Karpas-422 (cell line): ENCODE results near the gene CCDC92B. TPM values are rescaled to one million over a fixed set of nuclear protein-coding genes. Genes with fewer than 3 reads are reported as not detected.

Experiments
- DNase-seq: peaks from one replicate; pipeline ENCODE4 v3.0.0-alpha.2; 2015
- H2AFZ ChIP-seq: fragments of 200-600 bp; sonication (generic); 2 replicates; pipeline ENCODE4 v1.6.1; 2014; ENCODE audit warnings: antibody characterized with exemption, low read length, mixed read lengths
- H3K27ac ChIP-seq: fragments of 200-600 bp; sonication (generic); 2 replicates; pipeline ENCODE4 v1.5.1; 2014; ENCODE audit warnings: mild to moderate bottlenecking, low read length, moderate library complexity
- H3K27me3 ChIP-seq: fragments of 200-600 bp; sonication (generic); 2 replicates; pipeline ENCODE4 v1.6.1; 2014; ENCODE audit warnings: low read length, mixed read lengths
- H3K36me3 ChIP-seq: fragments of 200-600 bp; sonication (generic); 2 replicates; pipeline ENCODE4 v1.6.1; 2014; ENCODE audit warnings: low read length, mixed read lengths; ENCODE audit not compliant: insufficient read depth
- H3K4me1 ChIP-seq: fragments of 200-600 bp; sonication (generic); 2 replicates; pipeline ENCODE4 v1.6.1; 2014; ENCODE audit warnings: mild to moderate bottlenecking, low read length, mixed read lengths
- H3K4me2 ChIP-seq: fragments of 200-600 bp; sonication (generic); 2 replicates; pipeline ENCODE4 v1.6.1; 2014; ENCODE audit warnings: low read length, low read depth, mild to moderate bottlenecking; ENCODE audit not compliant: poor library complexity, severe bottlenecking
- H3K4me3 ChIP-seq: fragments of 200-600 bp; sonication (generic); 2 replicates; pipeline ENCODE4 v1.5.1; 2014; ENCODE audit warnings: mild to moderate bottlenecking, antibody characterized with exemption, low read length, mixed read lengths
- H3K79me2 ChIP-seq: fragments of 200-600 bp; sonication (generic); 2 replicates; pipeline ENCODE4 v1.6.1; 2014; ENCODE audit warnings: mild to moderate bottlenecking, low read length, mixed read lengths
- H3K9ac ChIP-seq: fragments of 200-600 bp; sonication (generic); 2 replicates; pipeline ENCODE4 v1.6.0; 2014; ENCODE audit warnings: low read length
- H3K9me2 ChIP-seq: fragments of 200-600 bp; sonication (generic), shearing (Covaris generic); replicated peaks from 2 replicates; pipeline ENCODE4 v1.6.0; 2014; ENCODE audit warnings: mild to moderate bottlenecking, low read length, moderate library complexity; ENCODE audit not compliant: insufficient read depth
- H3K9me3 ChIP-seq: fragments of 300-700, 200-600 bp; sonication (generic); 2 replicates; pipeline ENCODE4 v1.6.1; 2014; ENCODE audit warnings: low read length, mixed read lengths
- H4K20me1 ChIP-seq: fragments of 200-600 bp; sonication (generic); 2 replicates; pipeline ENCODE4 v1.6.1; 2014; ENCODE audit warnings: mild to moderate bottlenecking, antibody characterized with exemption, low read length, low read depth; ENCODE audit not compliant: insufficient read depth
- total RNA-seq: library from RNA; depleted of rRNA; stranded (reverse); fragments of >200 nt; shearing (Covaris generic); gene quantifications from 2 replicates; pipeline ENCODE4 v1.2.3, GENCODE V29; 2014; ENCODE audit warnings: low replicate concordance

The CCDC92B gene
- total RNA-seq, 1 experiment from 2014 or later: not detected

DNA sequence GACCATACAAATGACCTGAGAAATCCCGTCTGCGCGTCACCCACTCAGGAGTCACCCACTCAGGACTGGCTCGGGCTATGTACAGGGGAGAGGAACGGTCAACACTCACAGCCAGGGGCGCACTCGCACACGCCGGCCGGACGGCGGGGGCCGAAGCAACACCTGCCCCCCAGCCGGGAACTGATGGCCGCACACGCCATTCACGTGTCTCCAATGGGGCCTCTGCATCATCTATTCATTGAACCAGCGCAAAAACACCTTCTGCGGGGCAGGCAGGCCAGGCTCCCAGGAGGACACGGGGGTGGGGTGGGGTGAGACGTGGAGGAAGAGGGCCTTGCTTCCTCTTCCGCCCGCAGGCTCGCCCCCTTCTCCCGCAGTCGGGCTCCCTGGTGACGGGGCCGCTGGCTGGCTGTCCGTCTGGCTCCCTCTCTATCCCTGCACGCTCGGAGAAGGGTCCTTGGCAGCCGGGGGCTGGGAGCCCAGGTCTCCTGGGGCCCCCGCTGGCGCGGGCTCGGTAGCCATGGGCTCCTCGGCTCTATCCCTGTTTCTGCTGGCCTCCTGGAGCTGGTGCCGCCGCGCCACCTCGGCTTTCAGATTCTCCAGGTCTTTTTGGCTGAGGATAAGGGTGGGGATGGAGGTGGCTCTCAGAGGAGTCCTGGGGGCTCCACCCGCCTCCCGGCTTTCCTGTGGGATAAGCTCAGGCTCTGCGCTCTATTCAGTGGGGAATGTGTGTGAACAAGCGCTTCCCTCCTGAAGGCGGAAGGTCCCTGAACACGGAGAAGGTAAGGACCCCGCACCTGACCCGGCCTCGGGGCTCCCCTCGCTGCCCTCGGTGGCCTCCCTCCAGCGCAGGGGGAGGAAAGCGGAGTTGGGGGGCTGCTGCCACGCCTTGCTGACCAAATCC is 59.0 kb downstream of the CCDC92B start:
- no peak for DNase-seq

DNA sequence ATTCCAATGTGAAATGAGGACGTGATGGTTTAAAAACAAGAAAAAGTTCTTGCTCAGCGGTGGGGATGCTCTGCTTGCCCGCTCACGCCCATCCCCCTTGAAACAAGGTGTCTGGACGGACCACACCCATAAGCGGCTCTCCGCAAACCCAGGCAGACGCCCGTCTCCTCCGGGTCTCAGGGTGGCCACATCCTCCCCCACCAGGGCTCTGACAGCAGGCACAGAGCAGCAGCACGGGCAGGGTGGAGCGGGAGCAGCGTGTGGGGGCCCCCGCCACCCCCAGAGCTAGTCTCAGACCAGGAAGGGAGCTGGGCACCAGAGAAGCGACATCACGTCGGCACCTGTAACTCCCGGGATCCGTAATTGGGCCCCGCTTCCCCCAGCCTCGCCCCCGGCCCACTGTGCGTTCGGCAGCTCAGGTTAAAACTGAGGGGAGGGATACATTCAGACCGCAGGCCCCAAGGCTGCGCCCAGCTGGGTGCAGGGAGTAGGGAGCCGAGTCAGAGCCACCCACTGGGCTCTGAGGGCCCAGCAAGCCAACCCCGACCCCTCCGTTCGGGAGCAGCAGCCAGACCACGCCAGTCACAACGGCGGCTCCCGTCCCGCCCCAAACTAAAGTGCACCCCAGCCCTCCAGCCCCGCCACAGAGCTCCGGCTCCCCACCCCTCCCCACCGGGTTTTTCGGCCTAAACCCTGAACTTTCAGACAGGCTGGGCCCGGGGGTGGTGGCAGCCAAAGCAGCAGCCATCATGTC is 59.9 kb downstream of the CCDC92B start:
- no peaks in the 10 kb centered on the region; the same call in 1 of the 2 replicates for H3K36me3 ChIP-seq

More for the DNA sequence above, 59.0 kb downstream of the CCDC92B start:
- no peak overlapping the region for H3K4me2 ChIP-seq
- H3K36me3 ChIP-seq: no peaks in the 10 kb centered on the region; the same call in 1 of the 2 replicates
- H3K27me3 ChIP-seq: no peaks in the 10 kb centered on the region
- H3K9ac ChIP-seq: no peak overlapping the region
- H3K27ac ChIP-seq: no peak overlapping the region
- H3K9me3 ChIP-seq: no peaks in the 10 kb centered on the region
- no peaks in the 10 kb centered on the region; the same call in 1 of the 2 replicates for H4K20me1 ChIP-seq
- H3K9me2 ChIP-seq: no peaks in the 10 kb centered on the region
- H3K4me1 ChIP-seq: no peaks in the 10 kb centered on the region
- H2AFZ ChIP-seq: no peak overlapping the region
- H3K79me2 ChIP-seq: no peaks in the 10 kb centered on the region
- H3K4me3 ChIP-seq: no peak overlapping the region

DNA sequence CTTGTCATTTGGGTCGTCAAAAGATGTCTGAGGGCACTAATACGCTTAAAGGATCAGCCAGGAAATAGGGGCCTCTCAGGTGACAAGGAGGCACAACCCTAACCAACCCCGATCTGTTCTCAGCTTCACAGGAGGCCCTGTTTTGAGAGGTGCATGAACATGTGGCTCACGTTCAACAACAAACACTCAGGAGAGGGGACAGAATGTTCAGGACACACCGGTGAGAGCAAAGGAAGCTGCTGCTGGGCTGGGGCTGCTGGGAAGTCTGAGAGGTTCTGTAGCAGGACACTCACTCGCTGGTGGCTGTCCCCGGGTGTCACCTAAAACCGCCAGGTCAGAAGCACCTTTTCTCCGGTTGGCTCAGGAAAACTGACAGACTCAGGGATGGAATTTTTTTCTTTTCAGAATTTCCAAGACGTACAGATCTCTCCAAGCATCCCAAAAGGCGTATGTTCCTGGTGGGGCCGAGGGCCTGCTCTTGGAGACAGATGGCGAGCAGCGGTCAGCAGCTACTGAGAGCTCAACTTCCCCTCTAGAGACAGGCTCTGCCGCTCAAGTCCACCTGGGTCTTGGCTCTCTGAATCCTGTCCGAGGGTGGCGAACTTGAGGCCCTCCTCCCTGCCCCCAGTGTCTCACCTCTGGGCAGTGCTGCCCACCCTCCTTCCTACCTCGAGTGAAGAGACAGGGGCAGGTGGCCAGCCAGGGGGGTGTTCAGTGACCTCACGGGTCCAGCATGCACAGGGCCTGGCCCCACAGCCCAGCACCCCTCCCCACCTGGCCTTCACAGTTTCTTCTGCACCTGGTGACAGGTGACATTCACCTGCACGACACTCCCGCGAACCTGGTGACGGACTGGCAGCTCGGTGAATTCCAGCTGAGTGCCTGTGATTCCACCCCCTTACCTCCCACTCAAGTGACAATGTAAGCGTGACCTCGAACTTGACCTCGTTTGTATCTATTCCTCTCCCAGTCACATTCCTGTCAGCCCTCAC is 60.8 kb downstream of the CCDC92B start:
- Histone ChIP-seq H3K4me3 (no peak overlapping the region), H3K4me2 (no peak overlapping the region), H3K27ac (no peak overlapping the region)

More for the DNA sequence above, 59.9 kb downstream of the CCDC92B start:
- H3K9ac ChIP-seq: no peak overlapping the region
- H3K4me3 ChIP-seq: no peak overlapping the region
- H3K27me3 ChIP-seq: no peaks in the 10 kb centered on the region
- no peak overlapping the region for H2AFZ ChIP-seq
- H3K4me2 ChIP-seq: no peak overlapping the region
- no peak for DNase-seq
- no peaks in the 10 kb centered on the region for H3K9me3 ChIP-seq
- no peaks in the 10 kb centered on the region; the same call in 1 of the 2 replicates for H4K20me1 ChIP-seq
- H3K4me1 ChIP-seq: no peaks in the 10 kb centered on the region
- no peak overlapping the region for H3K27ac ChIP-seq
- H3K79me2 ChIP-seq: no peaks in the 10 kb centered on the region
- no peaks in the 10 kb centered on the region for H3K9me2 ChIP-seq

DNA sequence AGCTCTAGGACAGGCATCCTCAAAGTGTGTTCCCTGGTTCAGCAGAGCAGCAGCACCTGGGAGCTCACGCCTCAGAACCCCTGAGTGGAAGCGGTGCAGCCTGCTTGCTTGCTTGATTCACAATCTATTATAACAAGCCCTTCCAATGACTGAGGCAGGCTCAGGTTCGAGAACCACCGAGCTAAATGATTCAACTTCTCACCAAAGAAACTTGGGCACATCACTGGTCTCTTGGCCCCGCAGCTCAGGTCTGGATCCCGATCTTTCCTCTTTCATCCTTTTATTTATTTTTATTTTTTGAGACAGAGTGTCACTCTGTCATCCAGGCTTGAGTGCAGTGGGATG is 62.4 kb downstream of the CCDC92B start:
- H3K9me2 ChIP-seq: no peaks in the 10 kb centered on the region
- no peaks in the 10 kb centered on the region for H4K20me1 ChIP-seq
- no peaks in the 10 kb centered on the region for H3K4me1 ChIP-seq
- no peak overlapping the region for H2AFZ ChIP-seq
- H3K9ac ChIP-seq: no peak overlapping the region
- H3K27ac ChIP-seq: no peak overlapping the region
- no peak overlapping the region for H3K4me3 ChIP-seq
- no peaks in the 10 kb centered on the region for H3K27me3 ChIP-seq
- H3K79me2 ChIP-seq: no peaks in the 10 kb centered on the region
- H3K9me3 ChIP-seq: no peaks in the 10 kb centered on the region
- no peak for DNase-seq
- no peak overlapping the region for H3K4me2 ChIP-seq
- H3K36me3 ChIP-seq: peaks cover 10% of the 10 kb centered on the region; the same call in 1 of the 2 replicates

More for the DNA sequence above, 60.8 kb downstream of the CCDC92B start:
- H4K20me1 ChIP-seq: no peaks in the 10 kb centered on the region; the same call in 1 of the 2 replicates
- no peaks in the 10 kb centered on the region for H3K27me3 ChIP-seq
- DNase-seq: peak; percentile 68
- H3K9ac ChIP-seq: no peak overlapping the region
- no peak overlapping the region for H2AFZ ChIP-seq
- no peaks in the 10 kb centered on the region for H3K9me2 ChIP-seq
- H3K79me2 ChIP-seq: no peaks in the 10 kb centered on the region
- no peaks in the 10 kb centered on the region for H3K4me1 ChIP-seq
- H3K36me3 ChIP-seq: no peaks in the 10 kb centered on the region; the same call in 1 of the 2 replicates
- no peaks in the 10 kb centered on the region for H3K9me3 ChIP-seq

DNA sequence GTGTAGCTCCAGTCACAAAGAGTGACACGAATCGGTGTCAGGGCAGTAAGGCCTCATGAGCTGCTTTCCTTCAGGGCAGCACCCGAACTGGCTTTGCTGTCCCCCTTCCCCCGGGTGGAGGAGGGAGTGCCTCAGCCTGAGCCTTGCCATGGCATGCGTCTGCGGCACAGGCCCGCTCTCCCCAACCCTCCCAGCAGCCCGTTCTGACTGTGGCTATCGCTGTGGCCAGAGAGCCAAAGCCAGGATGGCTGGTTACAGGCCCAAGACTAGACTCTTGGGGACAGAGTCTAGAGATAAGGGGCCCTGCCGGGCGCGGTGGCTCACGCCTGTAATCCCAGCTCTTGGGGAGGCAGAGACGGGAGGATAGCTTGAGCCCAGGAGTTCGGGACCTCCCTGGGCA is 63.8 kb downstream of the CCDC92B start:
- Histone ChIP-seq H3K27ac (no peak overlapping the region), H3K4me1 (no peaks in the 10 kb centered on the region), H3K9me3 (no peaks in the 10 kb centered on the region), H3K4me3 (no peak overlapping the region), H3K9me2 (no peaks in the 10 kb centered on the region), H3K4me2 (no peak overlapping the region), H3K9ac (no peak overlapping the region), H3K36me3 (peaks cover 20% of the 10 kb centered on the region; the same call in 1 of the 2 replicates), H3K79me2 (no peaks in the 10 kb centered on the region), H4K20me1 (no peaks in the 10 kb centered on the region), H2AFZ (no peak overlapping the region), H3K27me3 (no peaks in the 10 kb centered on the region)
- DNase-seq: no peak

DNA sequence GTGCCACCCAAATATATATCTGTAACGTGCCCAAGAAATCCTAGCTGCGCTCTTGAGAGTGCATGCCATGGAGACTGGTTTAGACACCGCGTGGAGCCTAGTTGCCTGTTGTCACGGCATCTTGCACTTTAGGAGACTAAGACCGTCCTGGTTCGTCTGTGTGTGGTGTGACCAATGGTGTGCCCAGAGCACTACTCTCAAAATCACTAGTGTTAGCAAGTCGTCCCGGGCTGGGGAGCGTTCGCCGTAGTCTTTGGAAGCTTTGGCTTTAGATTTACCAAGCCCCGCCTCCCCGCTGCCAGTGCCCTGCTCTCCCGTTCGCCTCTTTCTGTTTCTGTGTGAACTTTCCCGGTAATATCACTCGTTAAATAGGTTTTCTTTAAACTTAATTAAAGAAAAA is 64.9 kb downstream of the CCDC92B start:
- DNase-seq: no peak
- Histone ChIP-seq H3K4me1 (no peaks in the 10 kb centered on the region), H2AFZ (no peak overlapping the region), H3K79me2 (no peaks in the 10 kb centered on the region), H3K27ac (no peak overlapping the region), H3K9me3 (no peaks in the 10 kb centered on the region), H4K20me1 (0 out of 2 replicates have a peak, but pooled peaks cover 3% of the 10 kb centered on the region), H3K27me3 (no peaks in the 10 kb centered on the region), H3K36me3 (peaks cover 32% of the 10 kb centered on the region), H3K9ac (no peak overlapping the region), H3K4me3 (no peak overlapping the region), H3K4me2 (no peak overlapping the region), H3K9me2 (no peaks in the 10 kb centered on the region)

DNA sequence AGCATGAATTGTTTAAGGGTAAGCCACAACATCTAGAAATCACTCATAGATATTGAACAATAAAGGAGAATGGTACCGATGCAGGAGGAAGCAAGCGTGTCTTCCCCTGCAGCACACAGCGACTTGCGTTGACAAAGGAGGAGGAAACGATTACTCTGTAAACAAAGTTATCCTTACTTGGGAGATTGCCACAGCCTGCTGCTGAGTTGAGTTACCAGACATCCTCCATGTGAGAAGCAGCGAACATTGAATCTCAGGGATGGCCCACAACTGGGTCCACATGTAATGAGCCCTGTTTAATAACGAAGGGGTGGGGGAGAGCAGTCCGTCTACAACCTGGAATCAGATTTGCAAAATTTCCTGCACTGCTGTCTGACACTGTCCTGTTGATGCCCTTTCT is 65.5 kb downstream of the CCDC92B start:
- H3K36me3 ChIP-seq: peaks cover 32% of the 10 kb centered on the region
- H4K20me1 ChIP-seq: 0 out of 2 replicates have a peak, but pooled peaks cover 3% of the 10 kb centered on the region
- H2AFZ ChIP-seq: no peak overlapping the region
- no peaks in the 10 kb centered on the region for H3K27me3 ChIP-seq
- H3K4me1 ChIP-seq: no peaks in the 10 kb centered on the region
- H3K4me2 ChIP-seq: no peak overlapping the region
- no peaks in the 10 kb centered on the region for H3K9me2 ChIP-seq
- H3K27ac ChIP-seq: no peak overlapping the region
- H3K79me2 ChIP-seq: no peaks in the 10 kb centered on the region
- no peak overlapping the region for H3K4me3 ChIP-seq
- no peak for DNase-seq
- no peaks in the 10 kb centered on the region for H3K9me3 ChIP-seq
- no peak overlapping the region for H3K9ac ChIP-seq
